ENCODE measurements around the gene IQCH.

IQCH gene

GRCh38 chr15:67456677-67457529 lies 202.3 kb downstream of the IQCH start:
- peak; percentile 98 for TF ChIP-seq CTCF (conservative IDR thresholded peaks at IDR 0.05)
- H3K27ac ChIP-seq = peak overlapping the region; percentile 18; the same call in 1 of the 2 replicates

GRCh38 chr15:67458331-67459029 lies 203.9 kb downstream of the IQCH start:
- no peak overlapping the region for H3K27ac ChIP-seq
- TF ChIP-seq CTCF (conservative IDR thresholded peaks at IDR 0.05) = no peak

- no peak for TF ChIP-seq CTCF (conservative IDR thresholded peaks at IDR 0.05)
- no peak overlapping the region for H3K27ac ChIP-seq
These were observed 205.9 kb downstream of the IQCH start for GRCh38 chr15:67460521-67460920.

GRCh38 chr15:67461735-67462134 lies 207.1 kb downstream of the IQCH start:
- TF ChIP-seq CTCF (conservative IDR thresholded peaks at IDR 0.05) = no peak
- no peak overlapping the region for H3K27ac ChIP-seq

- no peak for TF ChIP-seq CTCF (conservative IDR thresholded peaks at IDR 0.05)
- no peak overlapping the region for H3K27ac ChIP-seq
These were observed 208.3 kb downstream of the IQCH start for GRCh38 chr15:67462875-67463274.

- no peak overlapping the region for H3K27ac ChIP-seq
- no peak for TF ChIP-seq CTCF (conservative IDR thresholded peaks at IDR 0.05)
These were observed 208.9 kb downstream of the IQCH start for GRCh38 chr15:67463488-67463887.

- TF ChIP-seq CTCF (conservative IDR thresholded peaks at IDR 0.05) = no peak
These were observed 210.8 kb downstream of the IQCH start for GRCh38 chr15:67465196-67465952.

More at GRCh38 chr15:67465196-67465952, 210.8 kb downstream of the IQCH start:
- no peak overlapping the region for H3K27ac ChIP-seq
